GM19455 (cell line): ENCODE measurements around the gene SCGB2B2.
"Not testable (repeated sequence)": the region's sequence is repeated elsewhere in the genome, so short reads cannot be mapped to it uniquely, and the experiment has no call there.

Source experiments
- ATAC-seq: cut with Tn5 transposase; IDR thresholded peaks from one replicate; pipeline ENCODE4 v1.9.1; 2021; ENCODE audit not compliant: unreplicated experiment

SCGB2B2 gene

DNA sequence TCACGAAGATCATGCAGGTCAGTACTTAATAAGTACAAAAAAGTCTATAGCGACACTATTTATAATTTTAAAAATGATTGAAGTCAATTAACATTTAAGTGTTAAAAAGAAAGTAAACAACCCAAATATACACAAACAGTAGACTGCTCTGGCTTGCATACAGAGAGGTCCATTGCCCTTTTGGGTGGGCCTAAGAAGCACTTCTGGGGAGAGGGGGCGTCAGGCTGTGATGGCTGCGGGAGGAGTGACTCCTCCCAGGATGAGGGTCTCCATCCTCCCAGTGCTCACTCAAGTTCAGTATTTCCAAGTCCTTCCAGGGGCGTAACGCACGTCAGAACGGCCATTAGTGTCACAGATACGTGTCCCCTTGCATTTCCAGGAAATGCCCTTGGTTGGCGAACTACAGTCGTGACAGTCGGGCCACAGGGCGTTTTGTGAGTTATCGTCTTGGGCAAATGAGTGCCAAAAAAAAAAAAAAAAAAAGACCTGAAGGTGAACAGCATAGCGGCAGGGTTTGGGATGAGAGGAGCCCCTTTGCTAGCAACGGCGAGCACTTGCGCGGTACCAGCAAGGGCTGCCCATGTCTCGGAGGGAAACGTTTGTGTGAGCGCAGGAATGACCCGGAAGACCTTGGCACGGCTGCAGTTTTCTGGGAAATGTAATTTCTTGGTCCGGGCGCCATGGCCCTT is at the start of gene SCGB2B2:
SCGB2B2 (minus strand) TSS at position 463 of the 689 bp plus-strand sequence. CDS start 82,596 bp downstream, outside the sequence.
- ATAC-seq: peak; percentile 43

DNA sequence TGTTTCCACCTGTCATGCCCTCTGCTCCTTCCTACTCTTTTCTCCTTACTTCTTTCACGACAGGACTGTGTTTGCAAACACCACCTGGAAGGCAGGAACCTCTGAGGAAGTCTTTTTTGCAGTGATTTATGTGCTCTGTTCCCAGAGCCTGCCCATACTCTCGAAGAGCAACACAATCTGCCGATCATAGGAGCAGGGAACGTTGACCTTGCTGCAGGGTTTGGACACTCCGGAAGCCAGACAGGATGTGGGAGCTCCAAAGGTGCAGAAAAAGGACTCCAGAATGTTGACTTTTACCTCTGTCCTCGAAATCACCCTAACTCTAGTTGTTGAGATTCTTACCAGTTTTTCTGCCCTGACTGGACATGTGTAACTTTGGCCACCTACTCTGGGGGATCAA is 48.4 kb upstream of the SCGB2B2 start:
- no peak for ATAC-seq

GRCh38 chr19:34722353-34722752 is 45.4 kb upstream of the SCGB2B2 start:
- no peak for ATAC-seq

GRCh38 chr19:34715357-34715756 is 38.4 kb upstream of the SCGB2B2 start:
- ATAC-seq: no peak

- ATAC-seq: no peak
These were observed 36.3 kb upstream of the SCGB2B2 start for GRCh38 chr19:34713262-34713637.

- ATAC-seq: no peak
These were observed 35.7 kb upstream of the SCGB2B2 start for GRCh38 chr19:34712395-34713261.

DNA sequence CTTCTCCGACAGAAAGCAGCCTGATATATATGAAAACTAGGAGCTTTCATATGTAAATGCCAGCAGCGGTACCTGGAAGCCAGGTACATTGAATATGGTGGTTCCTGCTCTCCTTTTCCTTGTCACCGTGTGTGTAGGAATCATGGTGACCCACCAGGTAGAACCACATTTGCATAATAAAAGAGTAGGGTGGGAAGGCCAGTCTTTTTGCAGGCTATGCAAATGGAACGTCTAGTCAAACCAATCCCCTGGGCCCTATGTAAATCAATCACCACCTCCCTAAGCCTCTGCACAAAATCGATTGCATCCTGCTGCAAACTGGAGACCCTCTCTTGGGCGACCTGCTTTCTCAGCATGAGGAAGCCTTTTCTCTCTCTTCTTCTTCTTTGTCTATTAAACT is 34.9 kb upstream of the SCGB2B2 start:
- no peak for ATAC-seq

DNA sequence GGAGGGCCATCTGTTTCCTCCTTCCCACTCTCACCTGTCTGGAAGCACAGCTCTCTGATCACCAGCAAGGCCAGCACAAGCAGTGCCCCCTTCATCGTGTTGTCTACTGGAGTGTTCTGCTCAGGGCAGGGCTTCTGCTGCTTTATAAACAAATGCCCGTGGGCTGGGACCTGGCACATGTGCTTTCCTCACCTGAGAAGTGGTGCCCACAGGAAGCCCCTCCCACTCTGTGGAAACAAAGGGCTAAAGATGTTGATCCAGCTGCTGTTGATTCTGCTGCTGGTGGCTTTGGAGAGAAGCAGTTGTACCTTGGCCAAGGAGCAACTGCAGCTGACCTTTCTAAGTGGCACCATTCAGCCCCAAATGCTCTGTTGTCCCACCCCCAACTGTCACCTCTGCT is 30.7 kb upstream of the SCGB2B2 start:
- ATAC-seq: no peak

DNA sequence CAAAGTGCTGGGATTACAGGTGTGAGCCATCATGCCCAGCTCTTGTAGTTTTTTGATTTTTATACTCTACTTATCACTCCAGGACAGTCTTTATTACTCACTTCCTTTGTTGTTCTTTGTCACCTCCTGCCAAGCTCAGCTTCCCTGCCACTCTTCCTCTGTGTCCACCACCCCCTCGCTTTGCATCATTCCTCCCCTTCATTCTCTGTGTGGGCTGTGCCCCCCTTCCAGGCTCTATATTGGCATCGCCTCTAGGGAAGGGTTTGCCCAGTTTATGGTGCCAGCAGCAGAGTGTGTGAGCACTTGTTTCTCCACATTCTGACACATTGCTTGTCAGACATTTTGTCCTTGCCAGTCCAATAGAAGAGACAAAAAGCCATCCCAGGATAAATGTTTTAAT is 15.6 kb upstream of the SCGB2B2 start:
- ATAC-seq: no peak

DNA sequence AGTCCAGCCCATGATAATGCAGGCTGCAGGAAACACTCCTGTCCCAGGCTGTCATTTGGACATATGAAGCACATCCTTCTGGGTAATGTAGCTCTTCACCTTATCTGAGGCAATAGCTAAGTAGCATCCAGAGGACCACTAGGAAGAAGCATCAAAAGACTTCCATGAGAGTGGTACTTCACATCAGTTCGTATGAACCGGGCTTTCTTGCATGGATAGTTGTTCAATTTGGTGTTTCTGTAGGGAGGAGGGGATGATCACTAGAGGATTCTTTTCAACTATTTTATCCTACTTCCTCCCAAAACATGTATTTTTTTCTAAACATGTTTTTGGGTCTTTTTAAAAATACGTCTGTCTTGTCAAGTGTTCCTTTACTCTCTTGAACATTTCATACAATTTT is 13.4 kb upstream of the SCGB2B2 start:
- no peak for ATAC-seq

GRCh38 chr19:34688592-34688991 is 11.6 kb upstream of the SCGB2B2 start:
- no peak for ATAC-seq

- no peak for ATAC-seq
These were observed 10.4 kb upstream of the SCGB2B2 start for GRCh38 chr19:34687348-34687747.

- no peak for ATAC-seq
These were observed 9.5 kb upstream of the SCGB2B2 start for GRCh38 chr19:34686455-34686854.

DNA sequence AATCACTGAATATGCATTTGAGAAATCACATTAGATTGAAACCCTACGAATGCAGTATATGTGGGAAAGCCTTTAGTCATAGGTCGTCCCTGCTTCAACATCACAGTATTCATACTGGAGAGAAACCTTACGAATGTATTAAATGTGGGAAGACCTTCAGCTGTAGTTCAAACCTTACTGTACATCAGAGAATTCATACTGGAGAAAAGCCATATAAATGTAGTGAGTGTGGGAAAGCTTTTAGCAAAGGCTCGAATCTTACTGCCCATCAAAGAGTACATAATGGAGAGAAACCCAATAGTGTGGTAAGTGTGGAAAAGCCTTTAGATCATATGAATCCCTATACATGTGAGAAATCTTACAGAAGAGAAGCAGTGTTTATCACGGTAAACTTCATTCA is 8.3 kb upstream of the SCGB2B2 start:
- not testable (repeated sequence) for ATAC-seq

GRCh38 chr19:34681478-34681877 is 4.5 kb upstream of the SCGB2B2 start:
- ATAC-seq: no peak

GRCh38 chr19:34678421-34678820 is 1.5 kb upstream of the SCGB2B2 start:
- ATAC-seq: no peak

DNA sequence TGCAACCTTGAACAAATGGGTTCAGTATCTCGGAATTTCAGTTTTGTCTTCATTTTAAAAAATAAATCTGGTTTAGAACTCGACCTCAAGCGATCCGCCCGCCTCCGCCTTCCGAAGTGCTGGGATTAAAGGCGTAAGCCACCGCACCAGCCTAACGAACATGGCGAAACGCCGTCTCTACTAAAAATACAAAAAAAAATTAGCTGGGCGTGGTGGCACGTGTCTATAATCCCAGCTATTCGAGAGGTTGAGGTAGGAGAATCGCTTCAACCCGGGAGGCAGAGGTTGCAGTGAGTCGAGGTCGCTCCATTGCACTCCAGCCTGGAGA is 1.1 kb upstream of the SCGB2B2 start:
- ATAC-seq: no peak

- peak; percentile 87 for ATAC-seq
These were observed 576 bp upstream of the SCGB2B2 start, which contains the start of gene ZNF302 for GRCh38 chr19:34677386-34678084. Gene ZNF302, plus strand, starts transcription at chr19:34677678. Its CDS starts 1,127 bp downstream, at chr19:34678805.

DNA sequence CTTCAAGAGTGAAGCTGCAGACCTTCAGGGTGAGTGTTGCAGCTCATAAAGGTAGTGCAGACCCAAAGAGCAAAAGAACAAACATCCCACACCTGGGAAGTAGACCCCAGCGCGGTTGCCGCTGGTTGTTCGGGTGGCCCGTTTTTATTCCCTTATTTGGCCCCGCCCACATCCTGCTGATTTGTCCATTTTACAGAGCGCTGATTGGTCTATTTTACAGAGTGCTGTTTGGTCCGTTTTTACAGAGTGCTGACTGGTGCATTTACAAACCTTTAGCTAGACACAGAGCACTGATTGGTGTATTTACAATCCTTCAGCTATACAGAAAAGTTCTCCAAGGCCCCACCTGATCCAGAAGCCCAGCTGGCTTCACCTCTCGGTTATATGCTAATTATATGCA is 1.0 kb downstream of the SCGB2B2 start:
- no peak for ATAC-seq

DNA sequence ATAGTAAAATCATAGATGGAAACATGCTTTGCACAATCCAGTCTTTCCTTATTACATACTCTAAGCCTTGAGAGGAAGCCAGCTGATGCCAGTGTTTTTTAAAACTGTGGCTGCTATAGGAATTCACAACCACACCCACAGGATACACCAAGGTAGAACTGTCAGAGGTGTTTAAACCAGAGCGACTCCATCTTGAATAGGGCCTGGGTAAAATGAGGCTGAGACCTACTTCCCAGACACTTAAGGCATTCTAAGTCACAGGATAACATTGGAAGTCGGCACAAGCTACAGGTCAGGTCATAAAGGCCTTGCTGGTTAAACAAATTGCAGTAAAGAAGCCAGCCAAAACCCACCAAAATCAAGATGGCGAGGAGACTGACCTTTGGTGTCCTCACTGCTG is 1.7 kb downstream of the SCGB2B2 start:
- ATAC-seq: no peak

GRCh38 chr19:34673590-34673989 is 3.4 kb downstream of the SCGB2B2 start:
- ATAC-seq: no peak

DNA sequence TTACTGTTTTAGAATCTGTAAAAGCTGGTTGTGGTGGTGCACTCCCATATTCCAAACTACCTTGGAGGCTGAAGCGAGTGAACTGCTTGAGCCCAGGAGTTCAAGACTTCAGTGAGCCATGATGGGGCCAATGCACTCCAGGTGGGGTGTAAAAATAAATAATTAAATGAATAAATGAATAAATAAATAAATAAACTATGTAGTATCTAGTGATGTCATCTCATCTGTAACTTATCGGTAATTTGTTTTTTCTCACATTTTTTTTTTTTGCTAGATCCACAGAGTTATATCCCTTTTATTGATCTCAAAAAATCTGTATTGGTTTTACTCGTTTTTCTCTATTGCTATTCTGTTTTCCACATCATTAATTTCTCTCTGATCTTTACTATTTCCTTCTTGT is 5.0 kb downstream of the SCGB2B2 start:
- no peak for ATAC-seq
